Ramos (cell line): Measurements from ENCODE around the gene DGKI.

Source experiments
- in situ Hi-C: fragments of 300-500 bp; cut with MboI; formaldehyde crosslinking; loops from one replicate; pipeline ENCODE4 v1.14.3; 2022; ENCODE audit warnings: low sequenced_read_pairs; ENCODE audit not compliant: unreplicated experiment

Gene DGKI

DNA sequence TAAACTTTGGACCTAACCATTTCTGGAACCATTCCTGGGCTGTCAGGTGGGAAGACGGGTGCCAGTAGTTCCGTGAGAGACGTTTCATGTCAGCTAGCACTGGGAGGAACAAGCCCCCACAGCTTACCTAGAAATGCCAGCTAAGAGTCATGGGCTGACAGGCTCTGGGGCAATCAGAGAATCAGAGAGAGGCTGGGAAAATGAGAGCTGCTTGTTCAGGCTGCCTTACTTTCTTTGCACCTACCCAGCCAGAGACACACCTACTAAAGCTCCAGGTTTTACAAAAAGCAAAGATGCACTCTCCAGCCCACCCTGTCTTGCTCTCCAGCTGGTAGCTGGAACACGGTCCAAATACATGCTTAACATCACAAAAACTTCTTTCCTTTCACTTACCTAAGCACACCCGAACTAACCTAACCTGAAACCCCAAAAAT lies 503.9 kb downstream of the DGKI start:
- in situ Hi-C loops: no loop called here

DNA sequence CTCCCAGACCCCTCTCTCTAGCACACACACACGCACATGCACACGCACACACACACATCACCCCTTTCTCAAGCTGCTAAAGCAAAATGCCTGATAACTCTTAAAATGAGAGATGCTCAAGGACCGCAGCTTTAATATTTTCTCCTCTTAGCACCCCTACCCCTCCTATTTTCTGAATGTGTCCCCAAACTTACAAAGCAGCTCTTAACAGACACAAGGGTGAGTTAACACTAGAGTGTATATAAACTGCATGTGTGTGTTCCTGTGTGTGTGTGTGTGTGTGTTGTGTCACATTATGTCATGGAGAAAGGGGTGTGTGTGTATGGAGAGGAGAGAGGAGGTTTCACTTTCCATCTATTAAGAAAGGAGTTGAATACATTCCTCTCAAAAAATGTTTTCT lies 504.5 kb downstream of the DGKI start:
- in situ Hi-C loops: no loop called here

DNA sequence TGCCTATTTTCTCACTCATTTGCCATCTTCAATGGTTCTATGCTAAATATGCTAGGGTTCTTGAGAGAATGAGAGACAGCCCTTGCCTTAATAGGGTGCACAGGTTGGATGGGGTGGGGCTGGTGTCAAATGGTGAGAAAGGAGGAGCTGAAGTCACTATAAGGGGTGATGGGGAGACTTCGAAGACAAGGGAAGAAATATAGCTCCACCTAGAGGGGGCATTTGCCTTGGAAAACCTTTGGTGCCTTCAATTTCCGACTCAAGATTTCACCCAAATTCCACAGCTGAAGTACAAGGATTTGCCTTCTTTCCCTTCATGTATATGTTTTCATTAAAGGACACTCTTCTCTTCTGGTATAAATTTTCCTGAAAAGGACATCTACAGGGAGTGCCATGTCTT lies 508.9 kb downstream of the DGKI start:
- in situ Hi-C loops: no loop called here

DNA sequence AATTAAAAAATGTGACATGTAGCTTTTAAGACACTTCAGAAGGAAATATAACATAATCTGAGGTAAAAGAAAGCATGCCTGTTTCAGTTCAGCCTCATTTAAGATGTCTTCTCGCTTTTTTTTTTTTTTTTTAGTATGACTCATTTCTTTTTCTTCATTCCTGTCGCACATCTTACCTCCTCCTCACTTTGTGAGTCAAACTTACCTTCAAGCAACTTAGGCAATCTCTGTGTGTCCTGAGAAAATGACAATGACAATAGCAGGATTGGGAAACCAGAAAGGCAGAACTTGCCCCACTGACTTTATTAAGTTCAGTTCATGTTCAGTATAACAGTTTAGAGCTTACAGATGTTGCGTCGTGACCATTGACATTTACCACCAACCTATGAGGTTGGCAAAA lies 511.0 kb downstream of the DGKI start:
- in situ Hi-C loops: no loop called here

DNA sequence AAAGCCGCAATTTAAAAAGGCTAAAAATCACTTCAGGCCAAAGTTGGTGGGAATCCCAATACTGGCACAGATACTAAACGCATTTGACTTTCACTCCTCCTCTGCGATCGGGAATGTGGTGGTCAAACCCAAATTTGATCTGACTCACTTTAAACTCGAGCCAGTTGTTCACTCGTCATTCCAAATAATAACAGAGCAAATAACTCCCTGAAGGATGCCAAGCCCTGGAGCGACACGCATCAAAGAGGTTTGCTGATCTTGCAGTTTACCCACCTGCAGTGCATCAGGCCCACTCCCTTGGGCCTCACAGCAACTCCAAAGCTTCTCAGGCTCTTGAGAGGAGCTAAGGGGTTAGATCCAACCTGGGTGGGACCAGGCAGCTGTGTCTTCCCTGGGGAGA lies 515.4 kb downstream of the DGKI start:
- in situ Hi-C loops: no loop called here
